Mesendoderm (in vitro differentiated cells): ENCODE results near the gene GALNT16.

Experiments used
- DNase-seq: peaks from one replicate; pipeline ENCODE4 v3.0.0; 2013
- H2AK5ac ChIP-seq: 2 replicates; pipeline ENCODE4 v1.6.1; 2013; ENCODE audit warnings: low read length, inconsistent platforms
- H2BK120ac ChIP-seq: 2 replicates; pipeline ENCODE4 v1.6.1; 2013; ENCODE audit warnings: low read depth, mild to moderate bottlenecking, low read length, moderate library complexity, mixed read lengths
- H2BK15ac ChIP-seq: replicated peaks from 2 replicates; pipeline ENCODE4 v1.6.1; 2013; ENCODE audit warnings: low read depth, mild to moderate bottlenecking, moderate library complexity
- H2BK5ac ChIP-seq: 2 replicates; pipeline ENCODE4 v1.6.1; 2013; ENCODE audit warnings: low read length, inconsistent platforms
- H3K18ac ChIP-seq: 2 replicates; pipeline ENCODE4 v1.6.1; 2013; ENCODE audit warnings: mild to moderate bottlenecking, low read length, mixed read lengths
- H3K23ac ChIP-seq: one replicate; pipeline ENCODE4 v1.6.1; 2013; ENCODE audit warnings: low read length
- H3K27ac ChIP-seq: 2 replicates; pipeline ENCODE4 v1.5.1; 2013; ENCODE audit warnings: low read depth, mild to moderate bottlenecking, inconsistent platforms, low read length, moderate library complexity
- H3K27me3 ChIP-seq: 2 replicates; pipeline ENCODE4 v1.6.1; 2013; ENCODE audit warnings: low read length, control low read depth, mild to moderate bottlenecking, inconsistent platforms; ENCODE audit not compliant: insufficient read depth, poor library complexity
- H3K36me3 ChIP-seq: 2 replicates; pipeline ENCODE4 v1.6.1; 2013; ENCODE audit warnings: low read length, inconsistent platforms; ENCODE audit not compliant: control insufficient read depth, insufficient read depth
- H3K4ac ChIP-seq: one replicate; pipeline ENCODE4 v1.6.1; 2013; ENCODE audit warnings: low read depth, mild to moderate bottlenecking, low read length, moderate library complexity
- H3K4me1 ChIP-seq: 2 replicates; pipeline ENCODE4 v1.6.1; 2013; ENCODE audit warnings: low read depth, low read length, inconsistent platforms; ENCODE audit not compliant: control insufficient read depth
- H3K4me2 ChIP-seq: 2 replicates; pipeline ENCODE4 v1.6.1; 2013; ENCODE audit warnings: low read length
- H3K4me3 ChIP-seq: 2 replicates; pipeline ENCODE4 v1.5.1; 2013; ENCODE audit warnings: mild to moderate bottlenecking, low read length
- H3K56ac ChIP-seq: one replicate; pipeline ENCODE4 v1.6.1; 2013; ENCODE audit warnings: low read length
- H3K79me1 ChIP-seq: 2 replicates; pipeline ENCODE4 v1.6.1; 2013; ENCODE audit warnings: low read length, inconsistent platforms
- H3K79me2 ChIP-seq: 2 replicates; pipeline ENCODE4 v1.6.1; 2013; ENCODE audit warnings: mild to moderate bottlenecking, low read length; ENCODE audit not compliant: control insufficient read depth, insufficient read depth
- H3K9ac ChIP-seq: 2 replicates; pipeline ENCODE4 v1.6.1; 2013; ENCODE audit warnings: low read length, inconsistent platforms
- H4K5ac ChIP-seq: one replicate; pipeline ENCODE4 v1.6.1; 2013; ENCODE audit warnings: low read length
- H4K8ac ChIP-seq: one replicate; pipeline ENCODE4 v1.6.1; 2013; ENCODE audit warnings: low read depth, mild to moderate bottlenecking, control low read depth, low read length, moderate library complexity
- WGBS: extraction: QIAGEN DNeasy Blood & Tissue Kit; methylation state at CpG from one replicate; pipeline ENCODE4 v1.1.7; 2013; ENCODE audit warnings: low lambda C conversion rate, missing lambda C conversion rate; ENCODE audit not compliant: insufficient coverage; ENCODE audit errors: extremely low coverage; 5-methylcytosine and 5-hydroxymethylcytosine counted together

GALNT16 gene

GRCh38 chr14:69395929-69396328 lies 136.0 kb downstream of the GALNT16 start:
- Histone ChIP-seq H2AK5ac (no peak overlapping the region), H3K18ac (no peak overlapping the region), H4K8ac (no peak overlapping the region), H3K4me1 (peaks cover 3% of the 10 kb centered on the region), H3K4me2 (no peak overlapping the region), H2BK5ac (no peak overlapping the region), H3K4ac (no peak overlapping the region), H3K79me1 (peaks cover 20% of the 10 kb centered on the region), H3K27me3 (no peaks in the 10 kb centered on the region), H3K23ac (no peak overlapping the region), H3K36me3 (peaks cover 3% of the 10 kb centered on the region), H2BK15ac (no peak overlapping the region), H3K79me2 (peaks cover 71% of the 10 kb centered on the region), H3K56ac (no peak overlapping the region), H3K4me3 (no peak overlapping the region), H3K9ac (no peak overlapping the region), H4K5ac (no peak overlapping the region), H2BK120ac (no peak overlapping the region), H3K27ac (no peak overlapping the region)
- WGBS = no CpG with 5 or more reads among the region's 4 CpGs
- no peak for DNase-seq

DNA sequence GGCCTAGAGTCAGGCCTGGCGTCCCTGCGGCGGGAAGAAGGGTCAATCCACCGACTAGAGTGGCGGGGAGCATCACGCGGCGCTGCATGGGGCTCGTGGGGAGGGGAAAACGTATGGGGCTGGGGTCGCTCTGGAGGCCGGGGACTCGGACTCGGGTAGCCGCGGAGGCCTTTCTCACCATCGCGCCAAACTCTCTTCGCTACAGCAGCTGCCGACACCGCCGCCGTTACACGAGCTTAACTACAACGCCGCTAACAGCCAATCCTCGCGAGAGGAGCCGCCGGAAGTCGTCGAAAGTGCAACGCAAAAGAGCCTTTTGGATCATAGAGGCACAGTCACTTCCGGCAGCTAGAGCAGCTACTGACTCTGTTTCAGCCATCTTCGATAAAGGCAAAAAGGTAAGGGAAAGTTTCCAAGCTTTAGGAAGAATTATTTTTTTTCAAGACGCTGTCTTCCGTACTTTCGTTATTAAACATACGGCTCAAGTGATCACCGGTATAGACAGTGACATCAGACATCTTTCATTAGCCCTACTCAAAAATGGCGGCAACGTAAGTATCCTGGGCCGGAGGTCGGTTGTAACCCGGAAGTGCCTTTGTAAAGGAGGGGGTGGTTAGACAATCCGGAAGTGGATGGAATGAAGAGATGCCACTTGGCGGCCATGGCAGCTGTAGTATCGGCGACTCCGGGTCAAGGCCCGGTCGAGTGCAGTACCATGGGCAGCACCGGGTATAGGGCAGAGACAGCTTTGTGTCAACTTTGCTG lies 138.3 kb downstream of the GALNT16 start, which contains the start of the genes ERH and SLC39A9:
ERH (minus strand) TSS at position 247 of the 765 bp plus-strand sequence; CDS start at position 181, 66 bp downstream.
SLC39A9 (plus strand) TSS at position 640 of the 765 bp plus-strand sequence. CDS start 678 bp downstream, outside the sequence.
- Histone ChIP-seq H3K79me2 (peaks cover 58% of the 10 kb centered on the region), H3K4me1 (peaks cover 5% of the 10 kb centered on the region), H3K56ac (peak within 1 kb of the TSS; percentile 98), H3K27me3 (no peaks in the 10 kb centered on the region), H4K8ac (peak within 1 kb of the TSS; percentile 81), H3K27ac (peak within 1 kb of the TSS; percentile 55), H2BK5ac (peak within 1 kb of the TSS; percentile 5), H3K9ac (peak within 1 kb of the TSS; percentile 87), H3K4ac (peak within 1 kb of the TSS; percentile 92), H2BK120ac (no peak within 1 kb of the TSS), H4K5ac (no peak within 1 kb of the TSS), H2BK15ac (no peak within 1 kb of the TSS), H3K18ac (peak within 1 kb of the TSS; percentile 54), H3K23ac (peak within 1 kb of the TSS; percentile 32), H3K4me3 (peak within 1 kb of the TSS; percentile 75), H3K4me2 (peak within 1 kb of the TSS; percentile 95), H3K36me3 (peaks cover 2% of the 10 kb centered on the region), H2AK5ac (no peak within 1 kb of the TSS), H3K79me1 (peaks cover 18% of the 10 kb centered on the region)
- WGBS = no CpG with 5 or more reads among the region's 53 CpGs
- peak; percentile 99 for DNase-seq

DNA sequence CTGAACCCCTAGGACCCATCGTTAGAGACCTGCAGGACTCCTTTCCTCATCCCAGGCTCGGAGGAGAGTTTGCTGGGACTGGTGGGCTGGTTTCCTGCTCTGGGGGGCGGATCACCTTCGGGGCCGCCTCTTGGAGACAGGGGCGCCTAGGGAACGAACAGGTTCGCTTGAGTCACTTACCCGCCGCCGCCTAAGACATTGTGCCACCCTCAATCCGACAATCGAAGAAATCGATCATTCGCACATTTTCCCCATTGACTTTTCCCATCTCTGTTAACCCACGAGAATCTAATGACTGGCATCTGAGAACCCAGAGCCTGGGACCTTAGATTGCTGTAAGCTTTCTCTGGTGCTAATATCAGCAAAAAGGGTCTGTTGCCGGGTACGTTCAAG lies 138.9 kb downstream of the GALNT16 start:
- Histone ChIP-seq H3K36me3 (no peaks in the 10 kb centered on the region), H2BK5ac (peak overlapping the region; percentile 5), H3K18ac (no peak overlapping the region), H3K9ac (peak overlapping the region; percentile 78), H4K5ac (no peak overlapping the region), H3K4ac (peak overlapping the region; percentile 92), H3K27me3 (no peaks in the 10 kb centered on the region), H3K4me1 (peaks cover 5% of the 10 kb centered on the region), H4K8ac (peak overlapping the region; percentile 81), H3K79me2 (peaks cover 53% of the 10 kb centered on the region), H2AK5ac (no peak overlapping the region), H3K27ac (peak overlapping the region; percentile 55), H2BK120ac (no peak overlapping the region), H3K56ac (peak overlapping the region; percentile 91), H3K4me2 (peak overlapping the region; percentile 85), H3K23ac (no peak overlapping the region), H3K79me1 (peaks cover 14% of the 10 kb centered on the region), H2BK15ac (no peak overlapping the region), H3K4me3 (peak overlapping the region; percentile 75)
- no peak for DNase-seq
- WGBS = no CpG with 5 or more reads among the region's 18 CpGs

DNA sequence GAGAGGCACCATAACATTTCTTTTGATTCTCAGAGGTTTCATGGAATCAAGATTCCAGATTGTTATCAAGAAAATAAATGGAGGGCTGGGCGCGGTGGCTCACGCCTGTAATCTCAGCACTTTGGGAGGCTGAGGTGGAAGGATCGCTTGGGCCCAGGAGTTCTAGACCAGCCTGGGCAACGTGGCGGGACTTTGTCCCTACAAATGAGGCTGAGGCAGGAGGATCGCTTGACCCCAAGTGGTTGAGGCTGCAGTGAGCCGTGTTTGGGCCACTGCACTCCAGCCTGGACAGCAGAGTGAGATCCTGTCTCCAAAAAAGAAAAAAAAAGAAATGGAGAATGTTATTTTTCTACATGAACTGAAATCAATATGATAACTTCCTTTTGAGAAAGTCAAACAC lies 139.8 kb downstream of the GALNT16 start:
- Histone ChIP-seq H3K27me3 (no peaks in the 10 kb centered on the region), H3K36me3 (no peaks in the 10 kb centered on the region), H3K4me2 (peak overlapping the region; percentile 24), H4K5ac (no peak overlapping the region), H3K4me3 (no peak overlapping the region), H3K23ac (no peak overlapping the region), H3K56ac (no peak overlapping the region), H2AK5ac (no peak overlapping the region), H3K4me1 (peaks cover 5% of the 10 kb centered on the region), H3K18ac (no peak overlapping the region), H2BK15ac (no peak overlapping the region), H4K8ac (no peak overlapping the region), H3K27ac (no peak overlapping the region), H3K4ac (no peak overlapping the region), H3K9ac (peak overlapping the region; percentile 23), H3K79me1 (peaks cover 16% of the 10 kb centered on the region), H2BK120ac (no peak overlapping the region), H3K79me2 (peaks cover 50% of the 10 kb centered on the region), H2BK5ac (no peak overlapping the region)
- DNase-seq = no peak
- WGBS = no CpG with 5 or more reads among the region's 8 CpGs

DNA sequence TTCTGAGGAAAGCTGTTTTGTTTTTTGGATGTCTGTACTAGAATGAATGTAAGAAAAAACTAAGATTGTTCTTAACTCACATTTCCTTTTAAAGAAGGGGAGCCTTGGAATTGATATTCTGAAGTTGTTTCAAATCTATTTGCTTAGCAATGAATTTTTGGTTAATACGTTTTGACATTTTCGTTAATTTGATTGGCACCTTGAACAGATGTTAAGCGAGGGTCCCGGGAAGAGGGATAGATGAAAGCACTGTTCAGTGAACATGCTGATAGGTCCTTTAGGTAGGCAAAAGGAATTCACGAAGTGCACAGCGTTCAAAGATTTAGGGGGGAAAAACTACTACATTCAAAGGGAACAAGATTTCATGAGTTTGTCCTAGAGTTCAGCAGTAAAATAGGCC lies 140.2 kb downstream of the GALNT16 start:
- H3K27ac ChIP-seq = no peak overlapping the region
- no peak overlapping the region for H4K8ac ChIP-seq
- H3K18ac ChIP-seq = no peak overlapping the region
- H3K56ac ChIP-seq = no peak overlapping the region
- no peak overlapping the region for H4K5ac ChIP-seq
- H2AK5ac ChIP-seq = no peak overlapping the region
- H3K4ac ChIP-seq = no peak overlapping the region
- DNase-seq = no peak
- no peak overlapping the region for H2BK15ac ChIP-seq
- H3K4me3 ChIP-seq = no peak overlapping the region
- no peaks in the 10 kb centered on the region for H3K27me3 ChIP-seq
- H2BK120ac ChIP-seq = no peak overlapping the region
- H3K9ac ChIP-seq = peak overlapping the region; percentile 25
- no peaks in the 10 kb centered on the region for H3K36me3 ChIP-seq
- H3K79me1 ChIP-seq = peaks cover 16% of the 10 kb centered on the region
- H2BK5ac ChIP-seq = no peak overlapping the region
- H3K23ac ChIP-seq = no peak overlapping the region
- peaks cover 48% of the 10 kb centered on the region for H3K79me2 ChIP-seq
- H3K4me2 ChIP-seq = peak overlapping the region; percentile 7
- peaks cover 5% of the 10 kb centered on the region for H3K4me1 ChIP-seq
- no CpG with 5 or more reads among the region's 6 CpGs for WGBS
